ENCODE data around the gene TXNDC11. TPM values are rescaled to one million over a fixed set of nuclear protein-coding genes. Genes with fewer than 3 reads are reported as not detected.

TXNDC11 gene
- total and polyA plus RNA-seq, 7 experiments from 2014 or later: 36.7 to 80.5 (median 55.1) TPM

- CTCF ChIA-PET: interaction anchor here (1.2 to 1.4 kb wide), 2 partner anchors 22 to 160 kb away, joined by 5 to 6 read pairs; no protein-coding TSS in a partner anchor
- peaks cover 8 to 52% (median 20%) of the 10 kb centered on the region in 3 experiments for H3K36me3 ChIP-seq (ENCODE audit: control insufficient read depth in 2 of 3, insufficient read depth in 3 of 3, low read length in 3 of 3)
- H3K27ac Mint-ChIP-seq: peak overlapping the region in 3 of 9 donors; percentile 41 to 51 (median 45)
Observed at GRCh38 chr16:11692171-11692570, 50.5 kb downstream of the TXNDC11 start.

GRCh38 chr16:11691771-11692170 lies 50.9 kb downstream of the TXNDC11 start:
- no peak for DNase-seq
- H3K36me3 ChIP-seq (ENCODE audit: control insufficient read depth in 2 of 3, insufficient read depth in 3 of 3, low read length in 3 of 3): peaks cover 8 to 52% (median 24%) of the 10 kb centered on the region in 3 experiments
- intact Hi-C loops (cut with micrococcal nuclease): no loop called here
- peaks cover 0 to 6% of the 10 kb centered on the region in 2 donors for H3K4me1 ChIP-seq (ENCODE audit: control insufficient read depth in 2 of 2, insufficient read depth in 2 of 2, low read length in 2 of 2)
- no peaks in the 10 kb centered on the region for H3K9me3 ChIP-seq (ENCODE audit: control insufficient read depth in 2 of 3, low read length in 3 of 3)
- peaks cover 17 to 56% (median 35%) of the 10 kb centered on the region in 5 donors for H3K36me3 Mint-ChIP-seq
- H3K27ac ChIP-seq (ENCODE audit: low read depth, low read length): no peak overlapping the region
- ChIA-PET CTCF (interaction anchor here (1.2 to 1.4 kb wide), 2 partner anchors 23 to 160 kb away, joined by 5 to 6 read pairs; no protein-coding TSS in a partner anchor), POLR2A (no interaction called here)
- H3K27ac Mint-ChIP-seq: peak overlapping the region in 1 of 9 donors; percentile 12
- H3K4me3 Mint-ChIP-seq: no peak overlapping the region
- no peaks in the 10 kb centered on the region for H3K27me3 Mint-ChIP-seq
- peaks cover 10 to 47% (median 35%) of the 10 kb centered on the region in 7 donors for H3K4me1 Mint-ChIP-seq
- H3K27me3 ChIP-seq (ENCODE audit: control insufficient read depth in 2 of 2, insufficient read depth in 2 of 2, low read length in 2 of 2): no peaks in the 10 kb centered on the region
- H3K4me3 ChIP-seq (ENCODE audit: low read length): no peak overlapping the region
- ATAC-seq: no peak
- H3K9me3 Mint-ChIP-seq: peaks cover 0 to 2% (median 0%) of the 10 kb centered on the region in 11 donors

More at GRCh38 chr16:11692171-11692570, 50.5 kb downstream of the TXNDC11 start:
- intact Hi-C loops (cut with micrococcal nuclease): no loop called here
- H3K27ac ChIP-seq (ENCODE audit: low read depth, low read length): no peak overlapping the region
- H3K36me3 Mint-ChIP-seq: peaks cover 20 to 56% (median 36%) of the 10 kb centered on the region in 5 donors
- no peaks in the 10 kb centered on the region for H3K27me3 ChIP-seq (ENCODE audit: control insufficient read depth in 2 of 2, insufficient read depth in 2 of 2, low read length in 2 of 2)
- H3K4me3 ChIP-seq (ENCODE audit: low read length): no peak overlapping the region
- DNase-seq: no peak
- peaks cover 8 to 49% (median 36%) of the 10 kb centered on the region in 7 donors for H3K4me1 Mint-ChIP-seq
- H3K27me3 Mint-ChIP-seq: no peaks in the 10 kb centered on the region
- no peak for ATAC-seq
- no peak overlapping the region for H3K4me3 Mint-ChIP-seq
- peaks cover 0 to 2% (median 0%) of the 10 kb centered on the region in 11 donors for H3K9me3 Mint-ChIP-seq
- H3K4me1 ChIP-seq (ENCODE audit: control insufficient read depth in 2 of 2, insufficient read depth in 2 of 2, low read length in 2 of 2): peaks cover 0 to 6% of the 10 kb centered on the region in 2 donors
- H3K9me3 ChIP-seq (ENCODE audit: control insufficient read depth in 2 of 3, low read length in 3 of 3): no peaks in the 10 kb centered on the region
- POLR2A ChIA-PET: interaction anchor here (0.8 kb wide), 1 partner anchor 310 kb away, joined by 3 read pairs; no protein-coding TSS in a partner anchor

DNA sequence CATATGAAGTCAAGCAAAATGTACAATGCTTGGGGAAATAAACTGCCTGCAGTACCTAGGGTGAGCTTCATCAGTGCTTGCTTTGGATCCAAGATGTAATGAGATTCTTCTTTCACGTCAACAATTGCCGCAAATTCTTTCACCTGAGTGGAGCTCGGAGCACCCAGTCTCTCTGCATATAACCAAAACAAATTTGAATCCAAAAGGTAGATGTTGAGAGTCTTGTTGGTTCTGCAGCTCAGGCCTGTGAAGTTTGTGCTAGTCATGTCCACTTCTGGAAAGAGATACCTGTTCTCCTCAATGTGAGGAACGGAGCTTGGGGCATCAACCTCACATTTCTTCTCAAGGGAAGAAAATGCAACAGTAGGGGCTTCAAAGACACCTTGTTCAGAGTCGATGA lies 51.4 kb downstream of the TXNDC11 start:
- peaks cover 15 to 56% (median 34%) of the 10 kb centered on the region in 5 donors for H3K36me3 Mint-ChIP-seq
- intact Hi-C loops (cut with micrococcal nuclease): no loop called here
- DNase-seq: no peak
- Histone ChIP-seq H3K9me3 (ENCODE audit: control insufficient read depth in 2 of 3, low read length in 3 of 3) (no peaks in the 10 kb centered on the region), H3K4me1 (ENCODE audit: control insufficient read depth in 2 of 2, insufficient read depth in 2 of 2, low read length in 2 of 2) (peaks cover 0 to 6% of the 10 kb centered on the region in 2 donors), H3K27ac (ENCODE audit: low read depth, low read length) (no peak overlapping the region), H3K27me3 (ENCODE audit: control insufficient read depth in 2 of 2, insufficient read depth in 2 of 2, low read length in 2 of 2) (no peaks in the 10 kb centered on the region), H3K36me3 (ENCODE audit: control insufficient read depth in 2 of 3, insufficient read depth in 3 of 3, low read length in 3 of 3) (peaks cover 8 to 51% (median 24%) of the 10 kb centered on the region in 3 experiments), H3K4me3 (ENCODE audit: low read length) (no peak overlapping the region)
- ATAC-seq: no peak
- H3K4me1 Mint-ChIP-seq: peaks cover 9 to 44% (median 32%) of the 10 kb centered on the region in 7 donors
- H3K27ac Mint-ChIP-seq: peak overlapping the region in 1 of 9 donors; percentile 34
- ChIA-PET CTCF (interaction anchor here (1.2 to 1.4 kb wide), 2 partner anchors 23 to 159 kb away, joined by 5 to 6 read pairs; no protein-coding TSS in a partner anchor), POLR2A (no interaction called here)
- H3K9me3 Mint-ChIP-seq: peaks cover 0 to 2% (median 0%) of the 10 kb centered on the region in 11 donors
- H3K27me3 Mint-ChIP-seq: no peaks in the 10 kb centered on the region
- H3K4me3 Mint-ChIP-seq: no peak overlapping the region

GRCh38 chr16:11689031-11689840 lies 53.4 kb downstream of the TXNDC11 start:
- DNase-seq: no peak
- H3K9me3 Mint-ChIP-seq: peaks cover 0 to 2% (median 0%) of the 10 kb centered on the region in 11 donors
- Histone ChIP-seq H3K27ac (ENCODE audit: low read depth, low read length) (peak overlapping the region; percentile 18), H3K36me3 (ENCODE audit: control insufficient read depth in 2 of 3, insufficient read depth in 3 of 3, low read length in 3 of 3) (peaks cover 9 to 56% (median 16%) of the 10 kb centered on the region in 3 experiments), H3K4me3 (ENCODE audit: low read length) (no peak overlapping the region), H3K4me1 (ENCODE audit: control insufficient read depth in 2 of 2, insufficient read depth in 2 of 2, low read length in 2 of 2) (peaks cover 0 to 6% of the 10 kb centered on the region in 2 donors), H3K9me3 (ENCODE audit: control insufficient read depth in 2 of 3, low read length in 3 of 3) (no peaks in the 10 kb centered on the region), H3K27me3 (ENCODE audit: control insufficient read depth in 2 of 2, insufficient read depth in 2 of 2, low read length in 2 of 2) (no peaks in the 10 kb centered on the region)
- peaks cover 7 to 39% (median 29%) of the 10 kb centered on the region in 7 donors for H3K4me1 Mint-ChIP-seq
- intact Hi-C loops (cut with micrococcal nuclease): no loop called here
- peaks cover 18 to 52% (median 29%) of the 10 kb centered on the region in 5 donors for H3K36me3 Mint-ChIP-seq
- H3K4me3 Mint-ChIP-seq: peak overlapping the region in 9 of 10 donors; percentile 20 to 61 (median 49)
- H3K27ac Mint-ChIP-seq: peak overlapping the region; percentile 49 to 86 (median 73)
- POLR2A ChIA-PET: interaction anchor here (0.6 to 1.6 kb wide), 4 partner anchors 9 to 105 kb away, joined by 3 to 4 read pairs (median 4); no protein-coding TSS in a partner anchor
- peak; percentile 69 for ATAC-seq
- CTCF ChIA-PET: interaction anchor here (0.5 to 1.4 kb wide), 8 partner anchors 11 to 725 kb away, joined by 3 to 5 read pairs (median 3); no protein-coding TSS in a partner anchor
- no peaks in the 10 kb centered on the region for H3K27me3 Mint-ChIP-seq

DNA sequence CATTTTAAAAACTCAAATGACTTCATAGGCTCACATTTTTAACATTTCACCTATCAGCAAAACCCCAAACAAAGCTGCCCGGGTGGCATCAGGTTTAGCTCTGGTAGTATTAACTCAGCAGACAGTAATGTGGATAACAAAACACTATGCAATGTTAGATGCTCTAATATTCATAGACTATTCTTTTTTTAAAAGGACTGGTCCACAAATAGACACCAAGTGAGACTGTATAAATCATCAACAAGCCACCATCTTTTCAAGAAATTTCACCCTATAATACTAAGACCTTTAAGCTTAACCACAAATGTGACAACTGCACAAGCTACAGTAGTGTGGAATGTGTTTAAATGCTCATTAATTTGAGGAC lies 54.2 kb downstream of the TXNDC11 start:
- Mint-ChIP-seq H3K36me3 (peaks cover 18 to 58% (median 34%) of the 10 kb centered on the region in 5 donors), H3K27ac (peak overlapping the region in 6 of 9 donors; percentile 11 to 73 (median 50)), H3K9me3 (peaks cover 0 to 2% (median 0%) of the 10 kb centered on the region in 11 donors), H3K4me3 (no peak overlapping the region), H3K4me1 (peaks cover 7 to 39% (median 29%) of the 10 kb centered on the region in 7 donors), H3K27me3 (no peaks in the 10 kb centered on the region)
- Histone ChIP-seq H3K36me3 (ENCODE audit: control insufficient read depth in 2 of 3, insufficient read depth in 3 of 3, low read length in 3 of 3) (peaks cover 13 to 63% (median 18%) of the 10 kb centered on the region in 3 experiments), H3K27ac (ENCODE audit: low read depth, low read length) (no peak overlapping the region), H3K9me3 (ENCODE audit: control insufficient read depth in 2 of 3, low read length in 3 of 3) (no peaks in the 10 kb centered on the region), H3K4me1 (ENCODE audit: control insufficient read depth in 2 of 2, insufficient read depth in 2 of 2, low read length in 2 of 2) (peaks cover 0 to 6% of the 10 kb centered on the region in 2 donors), H3K27me3 (ENCODE audit: control insufficient read depth in 2 of 2, insufficient read depth in 2 of 2, low read length in 2 of 2) (no peaks in the 10 kb centered on the region), H3K4me3 (ENCODE audit: low read length) (no peak overlapping the region)
- ChIA-PET CTCF (interaction anchor here (0.5 to 1.4 kb wide), 6 partner anchors 10 to 724 kb away, joined by 3 to 6 read pairs (median 4); no protein-coding TSS in a partner anchor), POLR2A (interaction anchor here (0.6 to 1.1 kb wide), 3 partner anchors 9 to 106 kb away, joined by 3 to 4 read pairs (median 3); no protein-coding TSS in a partner anchor)
- no peak for DNase-seq
- intact Hi-C loops (cut with micrococcal nuclease): no loop called here
- no peak for ATAC-seq

All from naive thymus-derived CD4-positive, alpha-beta T cell (primary cell).